GM12878 (cell line): ENCODE results near the gene CDC42EP3.

ENCODE experiments used
- BCLAF1 ChIP-seq: fragments of 450-650 bp; IDR thresholded peaks from 2 replicates; pipeline ENCODE4 v1.6.1; 2017; ENCODE audit warnings: antibody characterized with exemption, mild to moderate bottlenecking, moderate library complexity
- CHD2 ChIP-seq: IDR thresholded peaks from 2 replicates; pipeline ENCODE4 v1.6.1; 2011; ENCODE audit warnings: low read depth, low read length, improper control_type of control experiment, borderline replicate concordance
- EP300 ChIP-seq, 2 experiments: fragments of 150-350 bp in 1 of 2; IDR thresholded peaks; 2 replicates each; pipeline ENCODE4 v1.6.1; 2011 to 2012; ENCODE audit warnings: low read depth in 2 of 2, low read length in 2 of 2, borderline replicate concordance in 1 of 2, improper control_type of control experiment in 1 of 2, inconsistent platforms in 1 of 2; ENCODE audit not compliant: control insufficient read depth in 1 of 2
- ETV6 ChIP-seq, 2 experiments: fragments of 450-650 bp in 1 of 2; IDR thresholded peaks in 1 of 2; conservative IDR thresholded peaks in 1 of 2; 2 replicates each; pipeline ENCODE4 v1.6.1; 2014; ENCODE audit warnings: antibody characterized with exemption in 1 of 2, borderline replicate concordance in 1 of 2, low read depth in 1 of 2, mild to moderate bottlenecking in 1 of 2, moderate library complexity in 1 of 2
- FOXM1 ChIP-seq: IDR thresholded peaks from 2 replicates; pipeline ENCODE4 v1.6.1; 2012; ENCODE audit warnings: low read depth, mild to moderate bottlenecking, inconsistent platforms, low read length, moderate library complexity
- NR2F1 ChIP-seq: fragments of 450-650 bp; conservative IDR thresholded peaks from 2 replicates; pipeline ENCODE4 v1.6.1; 2017; ENCODE audit warnings: mild to moderate bottlenecking
- POLR2A ChIP-seq: IDR thresholded peaks from 2 replicates; pipeline ENCODE4 v1.6.1; 2011; ENCODE audit warnings: low read depth, mild to moderate bottlenecking, low read length
- PRDM15 ChIP-seq: fragments of 450-650 bp; formaldehyde crosslinking; IDR thresholded peaks from 2 replicates; pipeline ENCODE4 v1.4.0; 2020; ENCODE audit warnings: mild to moderate bottlenecking, moderate library complexity
- SMC3 ChIP-seq: IDR thresholded peaks from 2 replicates; pipeline ENCODE4 v1.6.1; 2011; ENCODE audit warnings: low read length, improper control_type of control experiment, borderline replicate concordance
- TBL1XR1 ChIP-seq: IDR thresholded peaks from 2 replicates; pipeline ENCODE4 v1.6.1; 2012; ENCODE audit warnings: low read depth, low read length, improper control_type of control experiment
- TF ChIP-seq, protein P1 (sequence below): IDR thresholded peaks from 2 replicates; pipeline ENCODE4 v1.6.1; 2012; ENCODE audit warnings: low read depth, low read length, improper control_type of control experiment
- TF ChIP-seq, protein P2 (sequence below), 3 experiments: IDR thresholded peaks in 2 of 3; conservative IDR thresholded peaks in 1 of 3; 2 replicates each; pipeline ENCODE4 v1.5.1; 2011; ENCODE audit warnings: low read depth in 3 of 3, low read length in 3 of 3, mild to moderate bottlenecking in 3 of 3, control low read depth in 2 of 3, moderate library complexity in 2 of 3, inconsistent platforms in 1 of 3, mixed read lengths in 1 of 3; ENCODE audit not compliant: control insufficient read depth in 2 of 3, insufficient read depth in 1 of 3; ENCODE audit errors: extremely low read depth in 1 of 3

GRCh38 chr2:37645362-37645761 is 26.1 kb downstream of the CDC42EP3 start:
- TF ChIP-seq CHD2 (no peak), NR2F1 (no peak), SMC3 (no peak), EP300 (IDR thresholded peaks at IDR 0.05; ENCODE audit: borderline replicate concordance in 1 of 2, control insufficient read depth in 1 of 2, low read depth in 2 of 2, low read length in 2 of 2) (no peak), ETV6 (conservative IDR thresholded peaks at IDR 0.05 in 1 of 2, IDR thresholded peaks at IDR 0.05 in 1 of 2; ENCODE audit: borderline replicate concordance in 1 of 2, low read depth in 1 of 2) (no peak), BCLAF1 (no peak), FOXM1 (no peak), PRDM15 (no peak), POLR2A (no peak), TBL1XR1 (no peak)
- TF ChIP-seq, protein P1, sequence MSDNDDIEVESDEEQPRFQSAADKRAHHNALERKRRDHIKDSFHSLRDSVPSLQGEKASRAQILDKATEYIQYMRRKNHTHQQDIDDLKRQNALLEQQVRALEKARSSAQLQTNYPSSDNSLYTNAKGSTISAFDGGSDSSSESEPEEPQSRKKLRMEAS = no peak
- TF ChIP-seq, protein P2, sequence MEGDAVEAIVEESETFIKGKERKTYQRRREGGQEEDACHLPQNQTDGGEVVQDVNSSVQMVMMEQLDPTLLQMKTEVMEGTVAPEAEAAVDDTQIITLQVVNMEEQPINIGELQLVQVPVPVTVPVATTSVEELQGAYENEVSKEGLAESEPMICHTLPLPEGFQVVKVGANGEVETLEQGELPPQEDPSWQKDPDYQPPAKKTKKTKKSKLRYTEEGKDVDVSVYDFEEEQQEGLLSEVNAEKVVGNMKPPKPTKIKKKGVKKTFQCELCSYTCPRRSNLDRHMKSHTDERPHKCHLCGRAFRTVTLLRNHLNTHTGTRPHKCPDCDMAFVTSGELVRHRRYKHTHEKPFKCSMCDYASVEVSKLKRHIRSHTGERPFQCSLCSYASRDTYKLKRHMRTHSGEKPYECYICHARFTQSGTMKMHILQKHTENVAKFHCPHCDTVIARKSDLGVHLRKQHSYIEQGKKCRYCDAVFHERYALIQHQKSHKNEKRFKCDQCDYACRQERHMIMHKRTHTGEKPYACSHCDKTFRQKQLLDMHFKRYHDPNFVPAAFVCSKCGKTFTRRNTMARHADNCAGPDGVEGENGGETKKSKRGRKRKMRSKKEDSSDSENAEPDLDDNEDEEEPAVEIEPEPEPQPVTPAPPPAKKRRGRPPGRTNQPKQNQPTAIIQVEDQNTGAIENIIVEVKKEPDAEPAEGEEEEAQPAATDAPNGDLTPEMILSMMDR (IDR thresholded peaks at IDR 0.05 in 2 of 3, conservative IDR thresholded peaks at IDR 0.05 in 1 of 3; ENCODE audit: control insufficient read depth in 2 of 3, extremely low read depth in 1 of 3, insufficient read depth in 1 of 3, low read depth in 3 of 3, low read length in 3 of 3) = no peak
